Progenitor cell of endocrine pancreas (in vitro differentiated cells): ENCODE results near the gene CHAT. TPM values are rescaled to one million over a fixed set of nuclear protein-coding genes. Genes with fewer than 3 reads are reported as not detected.
A peak's percentile ranks its signal among the peaks of the same experiment; 100 is the strongest.

Source experiments
- DNase-seq: peaks from one replicate; pipeline ENCODE4 v3.0.0; 2021; ENCODE audit warnings: low spot score; ENCODE audit not compliant: unreplicated experiment
- H3K27ac Mint-ChIP-seq: 2 replicates; pipeline ENCODE4 v1.8.0; 2021; ENCODE audit warnings: mild to moderate bottlenecking, moderate library complexity, mixed read lengths
- H3K27me3 Mint-ChIP-seq: 2 replicates; pipeline ENCODE4 v1.8.0; 2021; ENCODE audit warnings: mixed read lengths
- H3K36me3 Mint-ChIP-seq: 2 replicates; pipeline ENCODE4 v1.8.0; 2022; ENCODE audit warnings: mixed read lengths; ENCODE audit not compliant: insufficient read depth
- H3K4me1 Mint-ChIP-seq: 2 replicates; pipeline ENCODE4 v1.8.0; 2021; ENCODE audit warnings: low read depth, mixed read lengths
- H3K4me3 Mint-ChIP-seq: 2 replicates; pipeline ENCODE4 v1.8.0; 2021; ENCODE audit warnings: low read depth, mild to moderate bottlenecking, moderate library complexity, mixed read lengths
- H3K9me3 Mint-ChIP-seq: 2 replicates; pipeline ENCODE4 v1.8.0; 2021; ENCODE audit warnings: low read depth, mixed read lengths
- total RNA-seq: library from RNA; stranded (reverse); gene quantifications from 2 replicates; pipeline ENCODE4 v1.2.1, GENCODE V29; 2021
- TF ChIP-seq, protein P1 (sequence below): fragments of 200-600 bp; sonication (generic); IDR thresholded peaks from one replicate; pipeline ENCODE4 v1.5.0; 2021; ENCODE audit warnings: antibody characterized with exemption, mild to moderate bottlenecking; ENCODE audit not compliant: unreplicated experiment

Gene CHAT
- total RNA-seq, 1 donor from 2014 or later, result not detected

DNA sequence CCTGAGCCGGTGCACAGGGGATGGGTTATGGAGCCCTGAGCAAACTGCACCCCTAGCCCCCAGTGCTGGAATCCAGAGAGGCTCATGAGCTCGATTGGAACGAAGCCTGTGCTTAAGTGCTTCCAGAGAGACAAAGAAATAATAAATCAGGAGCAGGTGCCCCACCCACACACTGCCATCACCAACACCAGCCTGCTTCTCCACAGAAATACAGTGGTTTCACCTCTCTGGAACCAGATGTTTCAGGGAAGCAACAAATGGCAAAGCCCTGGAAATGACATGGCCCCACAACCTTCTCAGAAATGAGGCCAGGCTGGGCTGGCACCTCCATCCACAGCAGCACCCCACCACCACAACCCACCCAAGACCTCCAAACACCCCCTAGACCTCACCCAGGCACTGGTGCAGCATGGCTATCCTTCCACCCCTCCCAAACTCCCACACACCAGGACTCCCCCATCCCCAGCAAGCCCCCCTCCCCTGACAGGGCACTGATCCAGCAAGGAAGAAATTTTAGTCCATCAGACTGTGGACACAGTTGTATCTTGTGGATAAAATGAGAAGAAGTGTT lies 7.8 kb upstream of the CHAT start:
- TF ChIP-seq, protein P1, sequence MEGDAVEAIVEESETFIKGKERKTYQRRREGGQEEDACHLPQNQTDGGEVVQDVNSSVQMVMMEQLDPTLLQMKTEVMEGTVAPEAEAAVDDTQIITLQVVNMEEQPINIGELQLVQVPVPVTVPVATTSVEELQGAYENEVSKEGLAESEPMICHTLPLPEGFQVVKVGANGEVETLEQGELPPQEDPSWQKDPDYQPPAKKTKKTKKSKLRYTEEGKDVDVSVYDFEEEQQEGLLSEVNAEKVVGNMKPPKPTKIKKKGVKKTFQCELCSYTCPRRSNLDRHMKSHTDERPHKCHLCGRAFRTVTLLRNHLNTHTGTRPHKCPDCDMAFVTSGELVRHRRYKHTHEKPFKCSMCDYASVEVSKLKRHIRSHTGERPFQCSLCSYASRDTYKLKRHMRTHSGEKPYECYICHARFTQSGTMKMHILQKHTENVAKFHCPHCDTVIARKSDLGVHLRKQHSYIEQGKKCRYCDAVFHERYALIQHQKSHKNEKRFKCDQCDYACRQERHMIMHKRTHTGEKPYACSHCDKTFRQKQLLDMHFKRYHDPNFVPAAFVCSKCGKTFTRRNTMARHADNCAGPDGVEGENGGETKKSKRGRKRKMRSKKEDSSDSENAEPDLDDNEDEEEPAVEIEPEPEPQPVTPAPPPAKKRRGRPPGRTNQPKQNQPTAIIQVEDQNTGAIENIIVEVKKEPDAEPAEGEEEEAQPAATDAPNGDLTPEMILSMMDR, result no peak
- Mint-ChIP-seq H3K9me3 (no peaks in the 10 kb centered on the region), H3K36me3 (no peaks in the 10 kb centered on the region), H3K27ac (no peak overlapping the region), H3K27me3 (peaks cover 85% of the 10 kb centered on the region), H3K4me3 (no peak overlapping the region), H3K4me1 (no peaks in the 10 kb centered on the region)
- DNase-seq, result no peak

GRCh38 chr10:49606981-49607535 lies 6.8 kb upstream of the CHAT start:
- Mint-ChIP-seq H3K27ac (no peak overlapping the region), H3K4me3 (peak overlapping the region; percentile 24), H3K36me3 (no peaks in the 10 kb centered on the region), H3K27me3 (peaks cover 88% of the 10 kb centered on the region), H3K4me1 (no peaks in the 10 kb centered on the region), H3K9me3 (no peaks in the 10 kb centered on the region)
- TF ChIP-seq, protein P1, result no peak
- peak; percentile 82 for DNase-seq

DNA sequence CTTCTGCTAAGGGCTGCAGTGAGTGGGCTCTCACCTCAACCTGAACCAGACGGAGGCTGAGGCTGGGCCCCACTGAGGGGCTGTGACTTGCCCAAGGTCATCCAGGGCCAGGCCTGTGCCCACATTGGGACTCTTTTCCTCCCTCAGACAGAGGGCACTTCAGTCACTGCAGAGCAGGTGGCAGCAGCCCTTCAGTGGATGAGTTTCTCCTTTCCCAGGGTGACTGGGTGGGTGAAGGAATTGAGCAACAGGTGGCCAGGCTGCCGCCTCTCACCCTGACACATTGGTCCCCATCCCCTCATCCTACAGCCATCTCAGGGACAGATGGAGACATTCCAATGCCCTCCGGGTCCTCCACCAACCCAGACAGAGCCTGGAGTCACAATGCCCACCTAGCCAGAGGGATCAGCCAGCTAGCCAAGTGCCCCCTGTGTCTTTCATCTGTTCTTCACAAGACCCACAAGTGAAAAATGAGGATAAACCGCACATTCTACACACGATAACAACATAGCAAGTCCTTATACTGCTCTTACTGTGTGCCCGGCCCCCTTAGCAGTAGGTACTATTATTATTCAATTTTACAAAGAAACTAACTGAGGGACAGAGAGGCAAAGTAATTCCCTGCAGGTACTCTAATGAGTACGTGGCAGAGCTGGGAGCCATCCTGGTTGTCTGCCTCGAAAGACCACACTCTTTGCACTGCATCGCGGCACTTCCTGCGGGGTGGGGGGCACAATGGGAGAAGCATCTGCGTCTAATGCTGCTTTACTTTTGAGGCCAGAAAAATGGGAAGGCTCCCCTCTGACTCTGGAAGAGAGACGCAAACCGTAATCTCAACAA lies 5.5 kb upstream of the CHAT start:
- no peaks in the 10 kb centered on the region for H3K4me1 Mint-ChIP-seq
- no peak overlapping the region for H3K4me3 Mint-ChIP-seq
- TF ChIP-seq, protein P1, result no peak
- no peaks in the 10 kb centered on the region for H3K9me3 Mint-ChIP-seq
- peaks cover 89% of the 10 kb centered on the region for H3K27me3 Mint-ChIP-seq
- DNase-seq, result no peak
- H3K36me3 Mint-ChIP-seq, result no peaks in the 10 kb centered on the region
- H3K27ac Mint-ChIP-seq, result no peak overlapping the region

- no peaks in the 10 kb centered on the region for H3K36me3 Mint-ChIP-seq
- peak overlapping the region; percentile 54 for H3K4me3 Mint-ChIP-seq
- no peaks in the 10 kb centered on the region for H3K4me1 Mint-ChIP-seq
- no peaks in the 10 kb centered on the region for H3K9me3 Mint-ChIP-seq
- peaks cover 89% of the 10 kb centered on the region for H3K27me3 Mint-ChIP-seq
- TF ChIP-seq, protein P1, result no peak
- DNase-seq, result no peak
- no peak overlapping the region for H3K27ac Mint-ChIP-seq
Observed at GRCh38 chr10:49609006-49609282, 4.9 kb upstream of the CHAT start.

DNA sequence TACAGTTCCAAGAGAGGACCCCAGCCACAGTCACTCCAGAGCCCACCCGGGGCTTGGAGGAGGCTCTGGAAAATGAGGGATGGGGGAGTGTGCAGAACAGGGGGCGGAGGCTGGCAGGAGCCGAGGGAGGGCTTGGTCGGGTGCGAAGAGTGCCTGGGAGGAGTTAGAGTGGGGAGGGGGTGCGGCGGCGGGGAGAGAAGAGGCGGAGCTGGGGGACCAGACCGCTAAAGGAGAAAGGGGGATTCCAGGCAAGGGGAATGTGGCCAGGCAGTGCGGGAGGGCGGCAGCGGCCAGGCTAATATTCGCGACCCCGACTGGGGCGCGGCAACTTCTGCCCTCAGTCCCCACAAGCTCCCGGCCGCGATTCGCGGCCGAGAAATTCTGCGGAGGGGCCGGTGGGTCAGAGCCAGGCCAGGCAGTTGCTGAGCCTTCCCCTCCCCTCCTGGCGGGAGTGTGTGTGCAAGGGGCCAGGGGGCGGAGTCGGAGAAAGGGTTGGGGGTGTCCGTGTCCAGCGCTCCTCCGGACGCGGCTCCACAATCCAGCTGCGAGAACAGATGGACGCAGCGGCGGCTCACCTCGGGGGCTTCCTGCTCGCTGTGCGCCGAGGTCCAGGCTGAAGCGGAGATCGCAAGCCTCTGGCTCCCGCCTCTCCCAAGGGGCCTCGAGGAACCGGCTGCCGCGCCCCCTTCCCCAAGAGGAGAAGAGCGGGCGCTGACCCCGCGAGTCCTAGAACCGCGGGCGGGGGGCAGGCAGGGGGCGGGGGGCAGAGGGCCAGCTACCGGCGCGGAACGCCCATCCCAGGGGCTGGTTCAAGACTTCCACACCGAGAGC lies 4.3 kb upstream of the CHAT start:
- Mint-ChIP-seq H3K36me3 (no peaks in the 10 kb centered on the region), H3K4me1 (no peaks in the 10 kb centered on the region), H3K27me3 (peaks cover 86% of the 10 kb centered on the region), H3K9me3 (no peaks in the 10 kb centered on the region), H3K27ac (no peak overlapping the region), H3K4me3 (peak overlapping the region; percentile 54)
- no peak for DNase-seq
- TF ChIP-seq, protein P1, result no peak
